ENCODE measurements around the gene KANSL2.
"Not testable (repeated sequence)": the region's sequence is repeated elsewhere in the genome, so short reads cannot be mapped to it uniquely, and the experiment has no call there.

KANSL2 gene

GRCh38 chr12:48683534-48683933, 1.5 kb upstream of the KANSL2 start:
- DNase-seq (ENCODE audit: low read depth, low spot score): no peak

- DNase-seq (ENCODE audit: low read depth, low spot score): no peak
Measured at GRCh38 chr12:48682927-48683326, 889 bp upstream of the KANSL2 start.

GRCh38 chr12:48682533-48682905, 481 bp upstream of the KANSL2 start:
- not testable (repeated sequence) for DNase-seq (ENCODE audit: low read depth, low spot score)

GRCh38 chr12:48681399-48681709, 684 bp downstream of the KANSL2 start:
- DNase-seq (ENCODE audit: low read depth, low spot score): no peak

GRCh38 chr12:48680861-48681260, 1.2 kb downstream of the KANSL2 start:
- DNase-seq (ENCODE audit: low read depth, low spot score): no peak

GRCh38 chr12:48678551-48679185, 3.4 kb downstream of the KANSL2 start:
- DNase-seq (ENCODE audit: low read depth, low spot score): no peak

GRCh38 chr12:48671231-48671856, 10.7 kb downstream of the KANSL2 start:
- no peak for DNase-seq (ENCODE audit: low read depth, low spot score)

- DNase-seq (ENCODE audit: low read depth, low spot score): no peak
Measured at GRCh38 chr12:48668996-48669395, 13.0 kb downstream of the KANSL2 start.

GRCh38 chr12:48659863-48660262, 22.2 kb downstream of the KANSL2 start:
- DNase-seq (ENCODE audit: low read depth, low spot score): no peak

GRCh38 chr12:48651681-48652080, 30.4 kb downstream of the KANSL2 start:
- no peak for DNase-seq (ENCODE audit: low read depth, low spot score)

- DNase-seq (ENCODE audit: low read depth, low spot score): not testable (repeated sequence)
Measured at GRCh38 chr12:48645354-48645753, 36.7 kb downstream of the KANSL2 start.

- DNase-seq (ENCODE audit: low read depth, low spot score): no peak
Measured at GRCh38 chr12:48643011-48643410, 39.0 kb downstream of the KANSL2 start.

- DNase-seq (ENCODE audit: low read depth, low spot score): not testable (repeated sequence)
Measured at GRCh38 chr12:48641752-48642555, 40.1 kb downstream of the KANSL2 start.

GRCh38 chr12:48640854-48641253, 41.2 kb downstream of the KANSL2 start:
- DNase-seq (ENCODE audit: low read depth, low spot score): no peak

- DNase-seq (ENCODE audit: low read depth, low spot score): no peak
Measured at GRCh38 chr12:48640428-48640827, 41.6 kb downstream of the KANSL2 start.

GRCh38 chr12:48631071-48631470, 51.0 kb downstream of the KANSL2 start:
- DNase-seq (ENCODE audit: low read depth, low spot score): no peak

GRCh38 chr12:48630346-48630745, 51.7 kb downstream of the KANSL2 start:
- DNase-seq (ENCODE audit: low read depth, low spot score): no peak

- no peak for DNase-seq (ENCODE audit: low read depth, low spot score)
Measured at GRCh38 chr12:48629541-48629940, 52.5 kb downstream of the KANSL2 start.

- DNase-seq (ENCODE audit: low read depth, low spot score): no peak
Measured at GRCh38 chr12:48627556-48627955, 54.5 kb downstream of the KANSL2 start.

GRCh38 chr12:48622997-48623396, 59.0 kb downstream of the KANSL2 start:
- not testable (repeated sequence) for DNase-seq (ENCODE audit: low read depth, low spot score)

GRCh38 chr12:48618541-48618940, 63.5 kb downstream of the KANSL2 start:
- peak; percentile 42 for DNase-seq (ENCODE audit: low read depth, low spot score)

GRCh38 chr12:48615681-48616080, 66.4 kb downstream of the KANSL2 start:
- no peak for DNase-seq (ENCODE audit: low read depth, low spot score)

GRCh38 chr12:48613321-48613720, 68.7 kb downstream of the KANSL2 start:
- DNase-seq (ENCODE audit: low read depth, low spot score): no peak

All from activated CD4-positive, CD25-positive, alpha-beta regulatory T cell treated with anti-CD3 and anti-CD28 coated beads, Interleukin-2, amount 50 U/mL, for 16 hours (primary cell).